GM12872 (cell line): Measurements from ENCODE around the gene S100A14.

Experiments used
- TF ChIP-seq, protein P1 (sequence below): IDR thresholded peaks from 3 replicates; pipeline ENCODE4 v1.5.1; 2011; ENCODE audit warnings: low read depth, mild to moderate bottlenecking, low read length, moderate library complexity; ENCODE audit not compliant: insufficient read depth

S100A14 gene

DNA sequence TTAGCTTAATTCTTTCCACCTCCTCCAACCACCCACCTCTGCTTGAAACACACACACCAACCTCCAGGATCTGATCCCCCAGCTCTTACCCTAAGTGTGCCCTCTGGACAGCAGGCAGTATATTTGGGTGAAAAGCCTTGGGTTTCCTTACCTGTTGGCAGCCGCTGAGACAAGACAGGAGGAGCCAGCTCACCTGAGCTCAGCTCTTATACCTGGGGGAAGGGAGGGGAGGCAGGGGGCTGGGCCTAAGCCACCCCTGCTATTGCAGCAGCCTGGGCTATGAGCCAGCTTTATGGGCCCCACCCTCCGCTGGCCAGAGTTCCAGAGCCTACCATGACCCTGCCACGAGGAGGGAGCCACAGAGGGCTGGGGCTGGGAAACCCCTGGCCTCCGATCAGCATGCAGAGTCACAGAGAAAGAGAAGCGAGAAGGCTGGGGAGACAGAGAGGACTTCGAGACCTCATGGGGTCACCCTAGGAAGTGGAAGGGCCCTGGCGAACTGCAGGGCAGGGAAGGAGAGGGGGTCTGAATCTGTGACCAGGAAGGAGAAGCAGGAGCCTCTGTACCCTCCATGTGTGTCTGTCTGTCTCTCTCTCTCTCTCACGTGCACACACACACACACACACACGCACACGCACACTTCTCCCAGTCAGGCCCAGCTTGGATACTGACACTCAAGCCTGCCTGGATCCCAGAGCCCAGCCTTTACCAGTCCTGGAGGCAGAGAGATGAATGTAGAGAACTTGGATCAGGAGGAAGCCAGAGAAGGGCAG lies at the start of gene S100A14:
Gene S100A14, minus strand, starts transcription at position 182 of the 773 bp plus-strand sequence. CDS start 467 bp downstream, outside the sequence.
- TF ChIP-seq, protein P1, sequence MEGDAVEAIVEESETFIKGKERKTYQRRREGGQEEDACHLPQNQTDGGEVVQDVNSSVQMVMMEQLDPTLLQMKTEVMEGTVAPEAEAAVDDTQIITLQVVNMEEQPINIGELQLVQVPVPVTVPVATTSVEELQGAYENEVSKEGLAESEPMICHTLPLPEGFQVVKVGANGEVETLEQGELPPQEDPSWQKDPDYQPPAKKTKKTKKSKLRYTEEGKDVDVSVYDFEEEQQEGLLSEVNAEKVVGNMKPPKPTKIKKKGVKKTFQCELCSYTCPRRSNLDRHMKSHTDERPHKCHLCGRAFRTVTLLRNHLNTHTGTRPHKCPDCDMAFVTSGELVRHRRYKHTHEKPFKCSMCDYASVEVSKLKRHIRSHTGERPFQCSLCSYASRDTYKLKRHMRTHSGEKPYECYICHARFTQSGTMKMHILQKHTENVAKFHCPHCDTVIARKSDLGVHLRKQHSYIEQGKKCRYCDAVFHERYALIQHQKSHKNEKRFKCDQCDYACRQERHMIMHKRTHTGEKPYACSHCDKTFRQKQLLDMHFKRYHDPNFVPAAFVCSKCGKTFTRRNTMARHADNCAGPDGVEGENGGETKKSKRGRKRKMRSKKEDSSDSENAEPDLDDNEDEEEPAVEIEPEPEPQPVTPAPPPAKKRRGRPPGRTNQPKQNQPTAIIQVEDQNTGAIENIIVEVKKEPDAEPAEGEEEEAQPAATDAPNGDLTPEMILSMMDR, result no peak

DNA sequence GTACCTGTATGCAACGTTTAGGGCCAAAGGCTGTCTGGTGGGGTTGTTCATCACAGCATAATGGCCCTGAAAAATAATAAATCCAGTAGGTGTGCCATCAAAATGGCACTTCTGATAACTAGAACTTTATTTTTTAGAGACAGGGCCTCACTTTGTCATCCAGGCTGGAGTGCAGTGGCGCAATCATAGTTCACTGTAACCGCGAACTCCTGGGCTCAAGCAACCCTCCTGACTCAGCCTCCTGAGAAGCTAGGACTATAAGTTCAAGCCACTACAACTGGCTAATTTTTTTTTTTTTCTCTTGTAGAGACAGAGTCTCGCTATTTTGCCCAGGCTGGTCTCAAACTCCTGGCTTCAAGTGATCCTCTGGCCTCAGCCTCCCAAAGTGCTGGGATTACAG lies 47.1 kb upstream of the S100A14 start:
- TF ChIP-seq, protein P1, result no peak

DNA sequence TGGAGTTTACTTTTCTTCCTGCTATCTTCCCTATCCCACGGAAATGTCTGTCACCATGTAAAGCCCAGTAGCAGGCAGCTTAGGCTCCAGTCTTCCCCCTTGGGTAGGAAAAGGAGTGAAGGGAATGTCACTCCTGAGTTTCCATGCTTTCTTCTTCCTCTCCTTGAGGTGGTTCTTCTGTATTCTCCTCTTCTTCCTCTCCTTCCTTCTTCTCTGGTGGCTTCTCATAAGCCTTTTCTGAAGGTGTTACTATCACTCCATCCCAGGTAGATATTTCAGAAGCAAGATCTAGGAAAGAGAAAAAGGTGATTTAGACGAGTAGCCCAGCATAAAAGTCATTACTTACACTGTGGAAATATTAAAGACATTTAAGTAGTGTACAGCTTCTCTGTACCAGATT lies 46.1 kb upstream of the S100A14 start:
- TF ChIP-seq, protein P1, result no peak

DNA sequence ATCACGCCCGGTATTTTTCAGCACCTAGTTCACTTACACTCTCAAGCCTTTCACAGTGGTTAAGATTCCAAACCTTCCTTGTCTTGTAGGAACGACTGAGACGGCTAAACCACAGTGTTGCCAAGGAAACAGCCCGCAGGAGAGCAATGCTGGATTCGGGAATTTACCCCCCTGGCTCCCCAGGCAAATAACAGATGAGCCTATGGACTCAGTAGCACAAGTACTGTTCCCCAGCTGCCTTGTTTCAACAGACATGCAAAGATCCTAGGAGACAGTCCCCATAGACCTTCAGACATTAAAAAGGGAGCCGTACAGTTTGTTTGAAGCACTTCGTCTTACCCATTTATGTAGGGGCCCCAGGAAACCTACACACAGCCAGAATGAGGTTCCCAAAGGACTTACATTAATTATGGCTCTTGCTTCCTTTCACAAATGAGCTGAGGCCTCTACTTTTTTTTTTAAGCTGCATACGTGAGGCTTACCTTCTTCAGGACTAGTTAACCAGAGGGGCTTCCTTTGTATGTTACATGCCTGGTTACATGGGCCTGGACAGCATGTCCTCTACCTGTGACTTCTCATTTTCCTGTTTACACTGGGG lies 45.1 kb upstream of the S100A14 start:
- TF ChIP-seq, protein P1, result no peak

GRCh38 chr1:153659656-153660055 lies 43.5 kb upstream of the S100A14 start:
- TF ChIP-seq, protein P1, result no peak

DNA sequence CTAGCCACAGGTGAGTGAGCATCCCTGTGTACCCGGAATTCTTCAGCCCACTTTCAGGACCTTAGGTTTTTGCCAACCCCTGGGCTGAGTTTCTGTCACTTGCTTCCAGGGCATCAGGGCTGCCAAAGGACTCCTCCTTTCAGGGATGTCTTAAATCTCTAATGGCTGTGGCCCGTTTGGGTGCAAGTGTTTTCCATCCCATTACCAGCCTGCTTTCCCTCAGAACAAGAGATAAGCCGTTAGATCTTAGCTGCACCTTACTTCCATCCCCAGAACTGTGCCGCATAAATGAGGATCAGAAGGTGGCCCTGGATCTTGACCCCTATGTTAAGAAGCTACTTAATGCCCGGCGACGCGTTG lies 43.0 kb upstream of the S100A14 start:
- TF ChIP-seq, protein P1, result no peak

GRCh38 chr1:153658400-153659174 lies 42.5 kb upstream of the S100A14 start, which contains the start of gene SNAPIN:
SNAPIN (plus strand) TSS chr1:153658703; CDS start chr1:153658744, 41 bp downstream.
- TF ChIP-seq, protein P1, result no peak
